HG03196 (cell line): ENCODE measurements around the gene OR8U1.
"Not testable (repeated sequence)": the region's sequence is repeated elsewhere in the genome, so short reads cannot be mapped to it uniquely, and the experiment has no call there.

Experiments used
- ATAC-seq: cut with Tn5 transposase; IDR thresholded peaks from one replicate; pipeline ENCODE4 v1.9.1; 2021; ENCODE audit not compliant: unreplicated experiment

OR8U1 gene

DNA sequence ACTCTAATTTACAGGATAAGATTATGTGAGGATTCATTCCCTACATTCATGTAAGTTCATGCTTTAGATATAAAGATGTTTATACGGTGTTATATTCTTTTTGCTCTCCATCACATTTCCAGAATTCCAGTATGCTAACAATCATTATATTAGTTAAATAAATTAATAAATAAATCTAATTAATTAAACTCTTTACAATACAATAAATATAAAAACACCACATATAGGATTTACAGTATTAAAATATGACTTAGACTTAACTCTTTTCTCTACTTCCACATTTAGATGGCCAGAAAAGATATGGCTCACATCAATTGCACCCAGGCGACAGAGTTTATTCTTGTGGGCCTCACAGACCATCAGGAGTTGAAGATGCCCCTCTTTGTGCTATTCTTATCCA is at the start of gene OR8U1:
TSS of gene OR8U1 (plus strand) at position 301 of the 400 bp plus-strand sequence. CDS start at position 301, 0 bp downstream.
- ATAC-seq = no peak

DNA sequence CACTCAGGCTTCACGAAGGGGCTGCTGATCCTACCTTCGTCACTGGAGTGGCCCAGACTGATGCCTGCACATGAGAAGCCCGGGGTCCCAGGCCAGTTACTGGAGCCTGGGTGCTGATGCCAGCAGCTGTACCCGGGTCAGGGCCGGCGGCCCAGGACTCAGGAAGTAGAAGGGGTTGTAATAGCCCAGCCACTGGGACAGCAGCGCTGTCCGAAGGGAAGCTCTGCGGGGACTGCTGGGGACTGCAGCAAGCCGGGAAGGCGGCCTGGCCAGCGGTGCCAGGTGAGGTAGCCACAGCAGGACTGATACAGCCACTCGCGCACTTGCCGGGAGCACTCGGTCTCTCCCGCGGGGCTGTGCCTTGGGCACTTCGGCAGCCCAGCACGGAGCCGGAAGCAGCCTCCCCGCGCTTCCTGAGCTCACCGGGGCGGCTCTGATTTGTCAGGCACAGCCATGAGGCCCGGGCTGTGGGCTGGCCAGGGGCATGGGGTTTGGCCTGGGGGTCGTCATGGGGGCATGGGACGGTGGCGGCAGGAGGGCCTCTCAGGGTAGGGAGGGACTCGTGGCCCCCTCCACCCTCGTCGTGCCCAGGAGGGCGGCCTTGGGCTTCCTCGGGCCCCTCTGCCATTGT is 43.4 kb upstream of the OR8U1 start:
- ATAC-seq = no peak

DNA sequence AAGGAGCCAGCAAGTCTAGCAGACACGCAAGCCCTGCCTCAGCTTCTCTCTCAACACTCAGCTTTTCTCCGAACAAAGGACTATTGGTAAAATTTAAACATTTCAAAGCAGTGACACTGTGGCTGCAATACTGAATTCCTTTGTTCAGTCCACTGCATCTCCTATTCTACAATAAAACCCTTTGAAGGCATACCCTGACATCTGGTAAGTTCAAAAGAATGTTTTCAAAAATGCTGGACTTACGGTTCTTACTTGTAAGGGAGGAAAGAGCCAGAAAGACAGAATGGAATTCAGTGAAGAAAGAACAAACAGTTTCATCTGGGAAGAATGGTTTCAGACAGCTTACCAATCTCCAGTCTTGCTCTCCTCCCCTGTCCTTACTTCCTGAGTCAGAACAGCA is 42.3 kb upstream of the OR8U1 start:
- no peak for ATAC-seq

DNA sequence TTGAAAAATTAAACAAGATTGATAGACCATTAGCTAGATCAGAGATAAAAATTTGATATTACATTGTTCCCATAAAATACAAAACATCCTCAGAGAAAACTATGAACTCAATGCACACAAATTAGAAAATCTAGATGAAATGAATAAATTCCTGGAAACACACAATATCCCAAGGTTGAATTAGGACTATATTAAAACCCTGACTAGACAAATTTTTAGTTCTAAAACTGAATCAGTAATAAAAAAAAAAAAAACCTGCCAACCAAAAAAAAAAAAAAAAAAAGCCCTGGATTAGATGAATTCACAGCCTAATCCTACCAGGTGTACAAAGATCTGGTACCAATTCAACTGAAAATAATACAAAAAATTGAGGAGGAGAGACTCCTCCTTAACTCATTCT is 35.1 kb upstream of the OR8U1 start:
- ATAC-seq = no peak

DNA sequence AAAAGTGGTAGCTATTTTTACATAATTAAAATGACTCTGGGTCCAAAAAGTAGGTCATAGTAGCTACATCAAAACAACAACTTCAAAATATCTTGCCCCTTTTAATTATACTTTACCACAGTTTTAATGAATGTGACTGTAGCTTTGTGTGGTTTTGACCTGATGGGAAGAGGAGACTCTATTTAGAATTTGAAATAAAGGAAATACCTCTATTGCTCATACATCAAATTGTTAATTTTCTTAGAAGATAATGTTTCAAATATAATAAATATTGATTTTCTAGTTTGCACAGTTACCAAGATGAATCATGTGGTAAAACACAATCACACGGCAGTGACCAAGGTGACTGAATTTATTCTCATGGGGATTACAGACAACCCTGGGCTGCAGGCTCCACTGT is 29.7 kb upstream of the OR8U1 start, which contains the start of gene OR8K1:
TSS of gene OR8K1 (plus strand) at position 301 of the 400 bp plus-strand sequence. CDS start at position 301, 0 bp downstream.
- no peak for ATAC-seq

DNA sequence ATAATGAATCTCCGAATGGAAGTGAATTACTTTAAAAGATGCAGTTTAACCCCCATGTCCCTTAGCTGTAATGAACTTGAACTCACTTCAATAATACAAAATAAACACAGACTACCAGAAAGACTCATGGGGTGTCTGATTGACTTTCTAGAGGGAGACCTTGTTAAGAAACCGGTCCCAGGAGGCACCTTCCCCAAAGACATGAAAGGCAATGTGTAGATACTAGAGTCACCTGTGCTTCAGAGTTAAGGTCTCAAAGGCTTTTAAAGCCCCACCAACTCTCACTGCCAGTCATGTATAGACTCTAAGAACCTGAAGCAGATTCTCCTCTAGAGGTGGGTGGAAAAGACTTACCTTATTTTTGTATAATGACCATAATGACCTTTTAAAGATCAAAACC is 21.4 kb upstream of the OR8U1 start, which contains the start of gene OR8J1:
TSS of gene OR8J1 (plus strand) at position 301 of the 400 bp plus-strand sequence. CDS start 5,956 bp downstream, outside the sequence.
- ATAC-seq = no peak

DNA sequence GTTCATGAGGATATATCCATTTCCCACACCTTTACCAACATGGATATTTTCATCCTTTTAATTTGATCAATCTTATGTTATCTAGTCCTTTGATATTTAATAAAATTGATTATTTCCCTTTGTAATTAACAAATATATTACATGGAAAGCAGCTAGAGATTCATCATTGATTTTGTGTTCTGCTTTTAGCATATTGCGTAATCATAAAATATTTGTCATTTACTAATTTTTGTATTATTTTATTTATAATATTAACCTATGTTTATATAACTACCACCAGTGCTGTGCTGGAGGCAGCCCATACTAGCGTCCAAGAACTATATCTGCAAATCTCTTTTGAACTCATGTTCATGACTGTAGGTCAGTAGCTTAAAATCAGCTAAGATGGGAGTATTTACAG is 4.7 kb downstream of the OR8U1 start:
- ATAC-seq = no peak

DNA sequence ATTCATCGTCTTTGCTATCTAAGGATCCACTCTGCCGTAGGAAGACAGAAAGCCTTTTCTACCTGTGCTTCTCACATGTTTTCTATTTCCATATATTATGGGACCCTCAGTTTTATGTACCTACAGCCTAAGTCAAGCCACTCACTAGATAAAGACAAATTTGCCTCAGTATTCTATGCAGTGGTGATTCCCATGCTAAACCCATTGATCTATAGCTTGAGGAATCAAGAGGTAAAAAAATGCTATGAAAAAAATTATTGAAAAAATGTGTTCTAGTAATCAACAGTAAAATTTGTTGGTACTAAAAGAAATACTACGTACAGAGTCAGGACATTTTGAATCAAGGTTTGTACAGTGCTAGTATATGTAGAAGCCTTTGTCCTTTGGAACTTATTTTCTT is 19.0 kb downstream of the OR8U1 start:
- ATAC-seq = no peak

DNA sequence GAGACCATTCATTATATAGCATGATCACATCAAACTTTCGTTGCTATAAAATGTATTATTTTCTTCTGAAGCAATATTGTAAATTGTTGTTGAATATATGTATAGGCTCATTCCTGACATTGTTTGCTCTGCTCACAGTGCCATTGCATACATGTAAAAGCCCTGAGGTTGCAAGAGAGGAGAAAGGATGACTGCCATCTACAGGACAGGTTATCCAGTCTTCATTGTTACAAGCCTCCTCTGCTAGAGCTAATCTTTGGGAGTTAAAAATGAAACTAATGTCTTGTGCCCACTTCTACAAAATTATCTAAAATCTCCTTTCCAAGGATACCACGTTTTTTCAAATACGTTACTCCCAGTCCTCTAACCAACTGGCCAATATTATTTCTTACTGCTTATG is 20.6 kb downstream of the OR8U1 start:
- no peak for ATAC-seq

DNA sequence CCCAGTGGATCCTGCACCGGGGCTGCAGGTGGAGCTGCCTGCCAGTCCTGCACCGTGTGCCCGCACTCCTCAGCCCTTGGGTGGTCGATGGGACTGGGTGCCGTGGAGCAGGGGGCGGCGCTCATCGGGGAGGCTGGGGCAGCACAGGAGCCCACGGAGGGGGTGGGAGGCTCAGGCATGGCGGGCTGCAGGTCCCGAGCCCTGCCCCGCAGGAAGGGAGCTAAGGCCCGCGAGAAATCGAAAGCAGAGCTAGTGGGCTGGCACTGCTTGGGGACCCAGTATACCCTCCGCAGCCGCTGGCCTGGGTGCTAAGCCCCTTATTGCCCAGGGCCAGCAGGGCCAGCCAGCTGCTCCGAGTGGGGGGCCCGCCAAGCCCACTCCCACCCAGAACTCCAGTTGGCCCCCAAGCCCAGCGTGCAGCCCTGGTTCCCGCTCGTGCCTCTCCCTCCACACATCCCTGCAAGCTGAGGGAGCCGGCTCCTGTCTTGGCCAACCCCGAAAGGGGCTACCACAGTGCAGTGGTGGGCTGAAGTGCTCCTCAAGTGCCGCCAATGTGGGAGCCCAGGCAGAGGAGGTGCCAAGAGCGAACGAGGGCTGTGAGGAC is 26.5 kb downstream of the OR8U1 start:
- ATAC-seq = not testable (repeated sequence)

DNA sequence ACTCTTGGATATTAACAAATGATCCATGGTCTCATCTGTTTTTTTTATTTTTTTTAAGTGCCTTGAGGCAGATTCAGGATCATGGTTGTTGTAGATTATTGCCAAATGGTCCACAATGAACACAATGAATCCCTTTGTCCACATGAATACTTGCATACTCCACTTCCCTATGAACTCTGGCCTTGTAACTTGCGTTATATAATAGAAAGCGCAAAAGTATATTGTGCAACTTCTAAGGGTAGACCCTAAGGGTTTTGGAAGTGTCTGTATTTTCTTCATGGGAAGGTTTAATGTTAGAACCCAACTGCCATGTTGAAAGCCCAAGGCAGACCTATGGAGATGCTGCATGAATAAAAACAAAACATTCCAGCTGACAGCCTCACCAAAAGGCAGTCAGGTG is 29.0 kb downstream of the OR8U1 start:
- ATAC-seq = no peak

DNA sequence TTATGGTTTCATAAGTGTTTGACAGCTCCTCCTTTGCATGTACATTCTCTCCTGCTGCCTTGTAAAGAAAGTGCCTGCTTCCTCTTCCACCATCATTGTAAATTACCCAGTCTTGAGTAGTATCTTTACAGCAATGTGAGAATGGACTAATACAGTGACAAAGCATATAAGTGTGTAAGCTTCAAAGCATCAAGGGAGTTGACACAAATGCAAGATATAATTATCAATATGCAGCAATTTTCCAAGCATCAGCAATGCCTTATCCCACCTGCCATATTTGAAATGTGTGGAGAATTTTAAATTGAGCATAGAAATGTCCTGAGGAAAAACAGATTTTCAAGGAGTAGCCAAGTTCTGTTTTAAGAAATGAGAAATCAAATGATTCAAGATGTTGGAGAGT is 35.4 kb downstream of the OR8U1 start:
- ATAC-seq = no peak

DNA sequence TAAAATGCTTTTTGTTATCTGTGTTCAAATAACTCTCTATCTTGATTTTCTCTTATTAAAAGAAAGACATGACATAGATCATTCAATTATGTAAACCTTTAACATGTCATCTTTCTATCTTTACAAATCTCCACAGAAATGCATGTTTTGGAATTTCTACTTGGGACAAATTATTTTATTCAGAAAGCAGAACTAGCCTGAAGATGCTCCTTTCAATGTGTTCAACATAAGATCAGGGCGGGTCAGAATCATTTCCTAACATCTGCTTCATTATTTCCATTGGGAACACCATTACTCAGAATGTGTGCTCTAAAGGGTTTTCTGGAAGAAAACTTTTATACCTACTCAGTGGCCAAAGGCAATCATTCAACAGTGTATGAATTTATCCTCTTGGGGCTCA is 37.0 kb downstream of the OR8U1 start, which contains the start of gene OR5AL1:
TSS of gene OR5AL1 (plus strand) at position 301 of the 400 bp plus-strand sequence.
- no peak for ATAC-seq
